GM18907 (cell line): Measurements from ENCODE around the gene TALDO1.

Experiments
- ATAC-seq: cut with Tn5 transposase; IDR thresholded peaks from one replicate; pipeline ENCODE4 v1.9.1; 2021; ENCODE audit warnings: mild to moderate bottlenecking, moderate library complexity; ENCODE audit not compliant: unreplicated experiment

Gene TALDO1

GRCh38 chr11:798093-798713, 50.9 kb downstream of the TALDO1 start, which contains the start of gene SLC25A22:
SLC25A22 (minus strand) TSS chr11:798281; CDS start chr11:795006, 3,275 bp downstream.
- ATAC-seq: peak; percentile 51

GRCh38 chr11:799641-800316, 52.5 kb downstream of the TALDO1 start:
- no peak for ATAC-seq

DNA sequence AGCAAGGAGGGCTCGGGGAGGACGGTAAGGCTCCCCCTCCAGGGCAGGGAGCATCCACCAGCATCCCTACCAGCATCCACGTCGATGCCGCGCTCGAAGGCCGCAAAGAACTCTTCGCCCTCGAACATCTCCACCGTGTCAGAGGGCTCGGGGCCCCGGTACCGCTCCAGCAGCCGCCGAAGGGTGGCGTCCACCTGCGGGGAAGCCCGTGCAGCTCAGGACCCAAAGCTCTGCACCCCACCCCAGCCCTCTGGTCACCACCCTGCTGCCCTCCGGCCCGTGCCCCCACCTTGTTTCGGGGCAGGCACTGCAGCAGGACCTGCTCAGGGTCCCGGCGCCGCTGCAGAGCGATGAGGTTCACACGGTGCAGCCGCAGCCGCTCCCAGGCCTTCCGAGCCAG, 53.2 kb downstream of the TALDO1 start:
- no peak for ATAC-seq

DNA sequence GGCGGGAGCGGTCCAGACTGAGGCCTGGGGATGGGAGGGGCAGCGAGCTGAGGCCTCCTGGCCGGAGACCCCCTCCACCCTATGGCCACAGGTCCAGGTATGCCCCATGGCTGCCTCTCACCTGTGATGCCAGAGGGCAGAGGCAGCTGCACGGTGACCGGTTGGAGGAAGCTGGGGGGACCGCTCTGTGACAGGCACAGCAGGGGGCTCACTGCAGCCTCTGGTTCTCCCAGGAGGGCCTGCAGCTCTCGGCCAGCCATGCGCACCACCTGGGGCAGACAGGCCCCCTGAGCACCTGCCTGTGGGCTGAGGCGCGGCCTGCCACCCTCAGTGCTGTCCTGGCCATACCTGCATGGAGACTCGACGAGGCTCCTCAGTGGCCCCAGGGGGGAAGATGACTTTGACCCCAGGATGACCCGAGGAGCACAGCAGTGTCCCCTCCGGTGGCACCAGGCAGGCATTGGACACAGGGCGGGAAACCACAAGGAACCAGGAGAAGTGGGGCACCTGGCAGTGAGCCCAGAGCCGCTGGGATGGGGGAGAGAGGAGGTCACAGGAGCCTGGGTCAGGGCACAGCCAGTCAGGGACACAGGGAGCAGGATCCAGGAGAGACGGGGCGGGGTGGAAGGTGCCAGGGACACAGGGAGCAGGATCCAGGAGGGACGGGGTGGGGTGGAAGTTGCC, 54.0 kb downstream of the TALDO1 start:
- ATAC-seq: no peak

DNA sequence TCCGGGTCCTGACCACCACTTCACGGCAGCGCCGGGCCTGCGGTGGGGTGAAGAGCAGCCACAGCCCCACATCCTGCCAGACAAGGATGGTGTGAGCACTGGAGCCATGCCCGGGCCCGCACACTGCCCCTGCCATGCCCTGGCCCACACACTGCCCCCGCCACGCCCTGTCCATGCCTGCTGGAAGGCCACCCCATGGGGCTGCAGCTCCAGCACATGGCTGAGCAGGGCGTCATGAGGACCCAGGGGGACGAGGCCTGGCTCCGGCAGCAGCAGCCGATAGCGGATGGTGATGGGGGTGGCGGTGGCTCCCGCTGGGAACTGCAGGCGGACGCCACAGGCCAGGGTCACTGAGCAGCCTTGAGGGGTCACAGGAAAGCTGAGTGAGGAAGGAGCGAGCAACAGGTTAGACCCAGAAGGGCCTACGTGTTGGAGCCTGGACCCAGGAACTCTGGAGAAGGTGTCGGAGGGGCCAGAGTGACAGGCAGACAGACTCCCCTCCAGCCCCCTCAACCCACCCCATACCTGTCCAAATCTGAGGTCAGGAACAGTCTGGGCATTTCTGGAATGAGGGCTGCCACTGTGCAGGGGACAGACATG, 54.9 kb downstream of the TALDO1 start:
- no peak for ATAC-seq

GRCh38 chr11:802693-803466, 55.6 kb downstream of the TALDO1 start:
- no peak for ATAC-seq

- no peak for ATAC-seq
These were observed 56.1 kb downstream of the TALDO1 start for GRCh38 chr11:803467-803742.

DNA sequence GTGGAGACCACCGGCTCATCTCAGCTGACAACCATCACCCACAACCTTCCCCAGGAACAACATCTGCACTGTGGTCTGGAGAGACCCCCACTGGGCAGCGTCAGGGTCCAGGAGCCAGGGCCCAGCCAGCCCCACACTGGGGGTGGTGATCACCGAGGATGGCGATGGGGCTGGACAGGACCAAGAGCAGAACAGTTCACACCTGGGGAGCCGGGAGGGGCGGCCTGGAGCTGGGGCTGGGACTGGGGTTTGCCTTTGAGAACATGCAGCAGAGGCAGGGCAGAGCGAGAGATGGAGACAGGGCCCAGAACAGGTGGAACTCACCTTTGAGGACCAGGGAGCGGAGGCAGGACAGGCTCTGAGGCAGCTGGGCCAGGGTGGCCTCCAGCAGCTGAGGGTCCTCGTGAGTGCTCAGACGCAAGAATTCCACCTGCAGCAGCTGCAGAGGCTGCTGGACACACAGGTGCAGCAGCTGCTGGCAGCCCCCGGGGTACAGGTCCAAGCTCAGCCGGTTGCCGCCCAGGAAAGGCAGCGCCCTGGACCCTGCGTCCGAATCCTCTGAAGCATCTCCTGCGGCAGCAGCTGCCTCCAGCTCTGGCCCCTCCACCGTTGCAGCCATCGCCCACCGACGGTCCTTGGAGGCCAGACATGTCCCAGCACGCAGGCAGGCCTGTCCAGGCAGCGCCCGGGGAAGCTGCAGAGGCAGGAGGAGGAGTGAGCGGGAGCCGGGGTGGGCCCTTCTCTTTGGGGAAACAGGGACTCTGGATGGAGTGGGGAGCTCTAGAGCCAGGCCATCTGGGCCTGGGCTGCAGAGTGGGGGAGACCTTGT, 56.7 kb downstream of the TALDO1 start:
- ATAC-seq: no peak

DNA sequence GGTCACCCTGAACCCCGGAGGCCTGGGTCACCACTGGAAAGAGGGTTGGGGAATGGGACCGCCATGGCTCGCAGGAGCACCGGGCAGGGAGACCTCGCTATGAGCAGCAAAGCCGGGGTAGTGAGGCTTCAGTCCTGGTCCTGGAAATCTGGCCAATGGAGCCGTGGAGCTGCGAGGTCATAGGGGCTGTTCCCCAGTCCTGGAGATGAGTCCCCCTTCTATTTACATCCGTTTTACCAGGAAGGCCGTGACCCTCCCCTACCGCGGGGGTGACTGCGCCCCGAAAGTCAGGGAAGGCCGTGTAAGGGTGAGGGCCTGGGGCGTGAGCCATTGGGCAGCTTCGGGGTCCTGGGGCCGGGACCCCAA, 57.3 kb downstream of the TALDO1 start:
- ATAC-seq: no peak

DNA sequence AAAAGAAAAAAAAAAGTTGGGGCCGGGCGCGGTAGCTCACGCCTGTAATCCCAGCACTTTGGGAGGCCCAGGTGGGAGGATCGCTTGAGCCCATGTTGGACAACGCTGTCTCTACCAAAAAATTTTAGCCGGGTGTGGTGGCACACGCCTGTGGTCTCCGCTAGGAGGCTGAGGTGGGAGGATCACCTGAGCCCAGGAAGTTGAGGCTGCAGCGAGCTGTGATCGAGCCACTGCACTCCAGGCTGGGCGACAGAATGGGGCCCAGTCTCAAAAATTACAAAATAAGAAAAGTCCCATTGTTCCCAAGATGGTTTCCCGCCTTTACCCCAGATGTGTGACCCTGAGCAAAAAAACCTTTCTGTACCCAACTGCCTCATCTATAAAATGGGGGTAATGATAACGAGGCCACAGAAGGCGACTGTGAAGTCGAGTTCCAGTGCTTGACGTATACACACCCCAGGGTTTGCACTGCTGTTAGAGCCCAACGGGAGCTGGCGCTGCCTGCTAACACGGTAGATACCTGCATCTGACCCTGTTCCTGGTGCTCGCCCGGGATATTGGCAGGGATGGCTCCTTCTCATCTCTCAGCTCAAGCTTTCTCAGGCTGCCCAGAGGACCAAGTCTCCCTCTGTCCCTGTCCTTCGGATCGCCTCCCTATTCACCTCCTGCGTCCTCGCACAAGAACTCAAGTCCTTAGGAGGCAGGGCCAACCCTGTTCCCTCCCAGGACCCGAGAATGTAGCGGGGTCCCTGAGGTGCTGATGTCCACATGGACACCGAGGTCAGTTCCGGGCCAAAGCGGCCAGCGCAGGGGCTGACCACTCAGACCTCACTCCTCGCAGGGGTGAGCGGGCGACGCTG, 61.4 kb downstream of the TALDO1 start:
- ATAC-seq: no peak

DNA sequence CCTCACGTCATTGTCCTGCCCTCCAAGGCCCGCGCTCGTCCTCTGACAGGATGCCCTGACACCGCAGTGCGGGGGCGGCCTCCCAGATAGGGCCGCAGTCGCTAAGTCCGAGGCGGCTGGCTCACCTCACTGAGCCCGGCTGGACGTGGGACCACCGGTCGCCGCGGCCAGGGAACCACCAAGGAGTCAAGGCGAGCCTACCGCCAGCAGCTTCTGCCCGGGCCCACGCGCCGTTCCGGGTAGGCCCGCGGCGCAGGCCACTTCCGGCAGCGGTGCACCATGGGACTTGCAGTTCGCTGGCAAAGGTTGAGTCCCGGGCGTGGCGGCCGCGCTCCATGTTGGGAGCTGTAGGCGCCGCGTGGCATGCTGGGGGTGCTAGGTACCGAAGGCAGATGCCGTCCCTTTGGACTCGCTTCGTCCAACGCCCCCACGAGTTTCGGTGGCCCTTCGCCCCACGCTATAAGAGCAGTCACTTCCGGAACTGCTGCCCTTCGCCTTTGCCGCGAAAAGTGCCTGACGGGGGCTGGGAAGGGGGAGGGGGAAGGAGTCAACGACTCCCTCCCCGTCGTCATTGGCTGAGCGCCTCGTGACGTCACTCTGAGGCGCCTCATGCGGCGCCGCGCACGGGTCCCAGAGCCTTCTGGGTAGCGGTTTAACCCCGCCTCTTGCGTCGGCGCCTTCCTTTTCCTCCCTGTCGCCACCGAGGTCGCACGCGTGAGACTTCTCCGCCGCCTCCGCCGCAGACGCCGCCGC, 62.2 kb downstream of the TALDO1 start, which contains the start of gene RPLP2:
RPLP2 (plus strand) TSS at position 681 of the 753 bp plus-strand sequence. CDS start 268 bp downstream, outside the sequence.
- ATAC-seq: peak; percentile 78

- no peak for ATAC-seq
These were observed 62.8 kb downstream of the TALDO1 start for GRCh38 chr11:810040-810567.

GRCh38 chr11:811446-812245, 64.4 kb downstream of the TALDO1 start:
- no peak for ATAC-seq

- ATAC-seq: no peak
These were observed 65.1 kb downstream of the TALDO1 start for GRCh38 chr11:812390-812789.

DNA sequence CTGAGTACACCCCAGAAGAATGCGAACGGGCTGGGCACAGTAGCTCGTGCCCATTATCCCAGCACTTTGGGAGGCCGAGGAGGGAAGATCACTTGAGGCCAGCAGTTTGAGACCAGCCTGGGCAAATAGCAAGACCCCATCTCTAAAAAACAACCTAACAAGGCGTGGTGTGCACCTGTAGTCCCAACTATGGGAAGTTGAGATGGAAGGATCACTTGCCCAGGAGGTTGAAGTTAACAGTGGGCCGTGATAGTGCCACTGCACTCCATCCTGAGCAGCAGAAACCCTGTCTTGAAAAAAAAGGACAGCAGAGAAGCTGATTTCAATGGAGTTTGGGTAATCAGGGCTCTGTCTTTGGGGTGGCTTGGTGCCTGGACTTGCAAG, 65.8 kb downstream of the TALDO1 start:
- ATAC-seq: no peak

DNA sequence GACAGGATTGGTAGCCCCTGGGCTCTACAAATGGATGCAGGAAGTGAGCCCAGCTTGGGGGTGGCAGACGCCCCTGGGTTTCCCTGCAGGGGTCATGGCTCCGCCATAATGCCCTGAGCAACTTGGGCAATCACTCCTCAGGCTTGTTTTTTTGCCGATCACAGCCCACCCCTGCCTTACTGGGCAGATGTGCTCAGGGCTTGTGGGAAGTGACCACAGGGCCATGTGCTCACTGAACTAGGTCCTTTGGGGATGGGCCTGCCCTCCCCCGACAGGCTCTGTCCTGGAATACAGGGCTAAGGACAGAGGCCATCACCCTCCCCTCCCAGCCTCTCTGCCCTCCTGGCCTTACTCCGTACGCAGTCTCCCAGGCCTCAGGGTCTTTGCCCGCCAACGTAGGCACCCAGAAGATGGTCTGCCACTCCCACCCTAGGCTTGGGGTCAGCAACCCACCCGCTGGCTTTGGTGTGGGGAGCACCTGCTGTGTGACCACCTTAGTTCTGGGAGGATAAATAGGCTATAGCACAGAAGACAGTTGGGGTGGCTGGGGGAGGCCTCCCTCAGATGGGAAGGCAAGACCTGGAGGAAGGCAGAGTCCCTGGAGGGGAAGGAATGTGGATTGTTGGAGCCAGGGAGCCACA, 66.3 kb downstream of the TALDO1 start:
- ATAC-seq: no peak
